HCT116 (cell line): Measurements from ENCODE around the gene WNK1. TPM values are rescaled to one million over a fixed set of nuclear protein-coding genes. Genes with fewer than 3 reads are reported as not detected.

Experiments used
- ATAC-seq: fragments of 200-7000 bp; cut with Tn5 transposase; 2 replicates; pipeline ENCODE4 v1.9.1; 2020; ENCODE audit warnings: mild to moderate bottlenecking, moderate library complexity
- BruUV-seq: library from RNA; stranded (reverse); fragments of 400-500 nt; replicated peaks from 2 replicates; lab custom pipeline; 2021; lab: Mats Ljungman, UMichigan
- CTCF ChIA-PET: fragments of 300-600 bp; sonication (Branson Sonifier 250); formaldehyde crosslinking; loops from one replicate; lab custom pipeline; 2021; ENCODE audit warnings: antibody characterized with exemption; lab: Charles Lee
- POLR2A ChIA-PET: fragments of 300-600, 350-600 bp; sonication (Branson Sonifier 250); formaldehyde crosslinking; loops from one replicate; lab custom pipeline; 2021; ENCODE audit warnings: antibody characterized with exemption; lab: Charles Lee
- RAD21 ChIA-PET, 2 experiments: fragments of 300-600 bp; sonication (Branson Sonifier 250); formaldehyde crosslinking; loops; one replicate each; lab custom pipeline; 2023; ENCODE audit warnings: low total read pairs in 2 of 2; ENCODE audit not compliant: uncharacterized antibody in 2 of 2, unreplicated experiment in 2 of 2, low non-redundant PET in 1 of 2; lab: Charles Lee
- DNase-seq: peaks from one replicate; pipeline ENCODE4 v3.0.0-alpha.2; 2010; ENCODE audit warnings: low read depth, low spot score
- H2AFZ ChIP-seq: fragments of 200-600 bp; shearing (Covaris generic), sonication (generic); 2 replicates; pipeline ENCODE4 v1.6.1; 2017; ENCODE audit warnings: low read depth, mixed run types, mixed read lengths, antibody characterized with exemption, low read length; ENCODE audit not compliant: poor library complexity, severe bottlenecking
- H3K27ac ChIP-seq: 2 replicates; pipeline ENCODE4 v1.5.1; 2012; ENCODE audit warnings: low read depth, low read length
- H3K27me3 ChIP-seq: fragments of 200-600 bp; sonication (generic); 2 replicates; pipeline ENCODE4 v1.6.1; 2016; ENCODE audit warnings: mixed run types, low read length, mixed read lengths; ENCODE audit not compliant: insufficient read depth
- H3K36me3 ChIP-seq, 2 experiments: fragments of 200-500 bp in 1 of 2; fragments of 200-600 bp in 1 of 2; sonication (Bioruptor generic) in 1 of 2; sonication (generic) in 1 of 2; 2 replicates each; pipeline versions ENCODE4 v1.5.1 to v1.6.1; 2014 to 2016; ENCODE audit warnings: low read length in 2 of 2, inconsistent platforms in 1 of 2, mixed read lengths in 1 of 2, mixed run types in 1 of 2; ENCODE audit not compliant: insufficient read depth in 2 of 2, control insufficient read depth in 1 of 2
- H3K4me1 ChIP-seq, 2 experiments: fragments of 200-600 bp in 1 of 2; sonication (generic) in 1 of 2; 2 replicates each; pipeline versions ENCODE4 v1.5.1 to v1.6.1; 2012 to 2017; ENCODE audit warnings: low read length in 2 of 2, inconsistent platforms in 1 of 2, mild to moderate bottlenecking in 1 of 2, mixed read lengths in 1 of 2, mixed run types in 1 of 2, moderate library complexity in 1 of 2; ENCODE audit not compliant: insufficient read depth in 2 of 2, control insufficient read depth in 1 of 2
- H3K4me2 ChIP-seq: fragments of 200-600 bp; sonication (generic); 2 replicates; pipeline ENCODE4 v1.6.1; 2017; ENCODE audit warnings: mixed run types, low read length, mixed read lengths
- H3K4me3 ChIP-seq, 2 experiments: fragments of 200-600 bp in 1 of 2; sonication (generic) in 1 of 2; replicated peaks in 1 of 2; 2 replicates each; pipeline ENCODE4 v1.5.1; 2011 to 2016; ENCODE audit warnings: low read length in 2 of 2, control low read depth in 1 of 2, low read depth in 1 of 2, mild to moderate bottlenecking in 1 of 2, mixed read lengths in 1 of 2, mixed run types in 1 of 2
- H3K79me2 ChIP-seq: fragments of 200-600 bp; sonication (generic); 2 replicates; pipeline ENCODE4 v1.6.1; 2017; ENCODE audit warnings: mild to moderate bottlenecking, mixed run types, low read length, moderate library complexity, mixed read lengths; ENCODE audit not compliant: insufficient read depth
- H3K9ac ChIP-seq: fragments of 200-600 bp; sonication (generic); 2 replicates; pipeline ENCODE4 v1.6.1; 2016; ENCODE audit warnings: low read length, mixed read lengths
- H3K9me2 ChIP-seq: fragments of 200-600 bp; sonication (generic), shearing (Covaris generic); 2 replicates; pipeline ENCODE4 v1.6.1; 2017; ENCODE audit warnings: mixed run types, mild to moderate bottlenecking, moderate library complexity; ENCODE audit not compliant: insufficient read depth
- H3K9me3 ChIP-seq, 2 experiments: fragments of 200-500 bp in 1 of 2; fragments of 200-600 bp in 1 of 2; sonication (Bioruptor generic) in 1 of 2; sonication (generic) in 1 of 2; 2 replicates each; pipeline ENCODE4 v1.6.1; 2014 to 2017; ENCODE audit warnings: low read length in 2 of 2, mixed read lengths in 2 of 2, inconsistent platforms in 1 of 2, low read depth in 1 of 2, mild to moderate bottlenecking in 1 of 2, mixed run types in 1 of 2, moderate library complexity in 1 of 2; ENCODE audit not compliant: control insufficient read depth in 1 of 2, insufficient read depth in 1 of 2
- H4K20me1 ChIP-seq: fragments of 200-600 bp; sonication (generic), shearing (Covaris generic); 2 replicates; pipeline ENCODE4 v1.6.1; 2017; ENCODE audit warnings: mixed run types, mild to moderate bottlenecking, moderate library complexity; ENCODE audit not compliant: insufficient read depth
- CBX3 ChIP-seq: IDR thresholded peaks from 2 replicates; pipeline ENCODE4 v1.6.1; 2012; ENCODE audit warnings: low read depth
- EGR1 ChIP-seq: IDR thresholded peaks from 2 replicates; pipeline ENCODE4 v1.6.1; 2012; ENCODE audit warnings: low read depth
- EZH2 ChIP-seq: fragments of 200-600 bp; sonication (generic); IDR thresholded peaks from 2 replicates; pipeline ENCODE4 v1.6.1; 2017; ENCODE audit warnings: antibody characterized with exemption, mixed run types
- POLR2A ChIP-seq: IDR thresholded peaks from 2 replicates; pipeline ENCODE4 v1.7.0; 2011; ENCODE audit warnings: borderline replicate concordance; ENCODE audit not compliant: insufficient read depth, insufficient read length; ENCODE audit errors: extremely low read depth
- POLR2AphosphoS5 ChIP-seq: IDR thresholded peaks from 2 replicates; pipeline ENCODE4 v1.6.1; 2011; ENCODE audit warnings: mild to moderate bottlenecking, low read depth, low read length, moderate library complexity
- REST ChIP-seq: IDR thresholded peaks from 2 replicates; pipeline ENCODE4 v1.6.1; 2012; ENCODE audit warnings: low read depth
- SIN3A ChIP-seq: IDR thresholded peaks from 2 replicates; pipeline ENCODE4 v1.6.1; 2012; ENCODE audit warnings: low read depth
- SP1 ChIP-seq: IDR thresholded peaks from 2 replicates; pipeline ENCODE4 v1.6.1; 2012; ENCODE audit warnings: low read depth
- SRF ChIP-seq: IDR thresholded peaks from 2 replicates; pipeline ENCODE4 v1.6.1; 2012; ENCODE audit warnings: low read depth
- TCF7L2 ChIP-seq: IDR thresholded peaks from 2 replicates; pipeline ENCODE4 v1.7.0; 2011; ENCODE audit warnings: borderline replicate concordance, inconsistent platforms; ENCODE audit not compliant: insufficient read depth, insufficient read length; ENCODE audit errors: extremely low read depth
- intact Hi-C: fragments of 100-400 bp; cut with micrococcal nuclease; formaldehyde crosslinking; loops from 2 replicates; pipeline ENCODE4 v1.10.0; 2022
- total RNA-seq: library from RNA; stranded (reverse); gene quantifications from one replicate; pipeline ENCODE4 v1.2.1, GENCODE V29; 2021; ENCODE audit not compliant: unreplicated experiment
- TF ChIP-seq, protein P1 (sequence below): IDR thresholded peaks from 2 replicates; pipeline ENCODE4 v1.6.1; 2011; ENCODE audit warnings: mild to moderate bottlenecking, low read length, moderate library complexity; ENCODE audit not compliant: insufficient replicate concordance; ENCODE audit errors: extremely low read depth
- TF ChIP-seq, protein P2 (sequence below): IDR thresholded peaks from 2 replicates; pipeline ENCODE4 v1.6.1; 2012

Gene WNK1
- total RNA-seq, 1 experiment from 2014 or later = 81.0 TPM

GRCh38 chr12:944211-944610, 191.8 kb downstream of the WNK1 start:
- ChIA-PET RAD21 (no interaction called here), POLR2A (no interaction called here), CTCF (no interaction called here)
- no peaks in the 10 kb centered on the region for H3K27me3 ChIP-seq
- no peaks in the 10 kb centered on the region for H3K9me2 ChIP-seq
- TF ChIP-seq, protein P1, sequence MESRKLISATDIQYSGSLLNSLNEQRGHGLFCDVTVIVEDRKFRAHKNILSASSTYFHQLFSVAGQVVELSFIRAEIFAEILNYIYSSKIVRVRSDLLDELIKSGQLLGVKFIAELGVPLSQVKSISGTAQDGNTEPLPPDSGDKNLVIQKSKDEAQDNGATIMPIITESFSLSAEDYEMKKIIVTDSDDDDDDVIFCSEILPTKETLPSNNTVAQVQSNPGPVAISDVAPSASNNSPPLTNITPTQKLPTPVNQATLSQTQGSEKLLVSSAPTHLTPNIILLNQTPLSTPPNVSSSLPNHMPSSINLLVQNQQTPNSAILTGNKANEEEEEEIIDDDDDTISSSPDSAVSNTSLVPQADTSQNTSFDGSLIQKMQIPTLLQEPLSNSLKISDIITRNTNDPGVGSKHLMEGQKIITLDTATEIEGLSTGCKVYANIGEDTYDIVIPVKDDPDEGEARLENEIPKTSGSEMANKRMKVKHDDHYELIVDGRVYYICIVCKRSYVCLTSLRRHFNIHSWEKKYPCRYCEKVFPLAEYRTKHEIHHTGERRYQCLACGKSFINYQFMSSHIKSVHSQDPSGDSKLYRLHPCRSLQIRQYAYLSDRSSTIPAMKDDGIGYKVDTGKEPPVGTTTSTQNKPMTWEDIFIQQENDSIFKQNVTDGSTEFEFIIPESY = no peak
- H3K36me3 ChIP-seq = peaks cover 0 to 13% of the 10 kb centered on the region in 2 experiments; a peak in 3 of 4 replicates
- ATAC-seq = no peak
- no peak overlapping the region for H3K4me3 ChIP-seq
- H3K9me3 ChIP-seq = no peaks in the 10 kb centered on the region
- no TSS peak for BruUV-seq
- no peak overlapping the region for H3K4me2 ChIP-seq
- no peak for DNase-seq
- H2AFZ ChIP-seq = no peak overlapping the region
- no peak overlapping the region for H3K9ac ChIP-seq
- H3K4me1 ChIP-seq = peaks cover 5 to 6% of the 10 kb centered on the region in 2 experiments
- H3K79me2 ChIP-seq = peaks cover 76% of the 10 kb centered on the region
- peaks cover 5% of the 10 kb centered on the region; the same call in 1 of the 2 replicates for H4K20me1 ChIP-seq
- H3K27ac ChIP-seq = no peak overlapping the region
- intact Hi-C loops = no loop called here

GRCh38 chr12:946212-946611, 193.8 kb downstream of the WNK1 start:
- ChIA-PET POLR2A (no interaction called here), CTCF (no interaction called here)
- Histone ChIP-seq H3K9ac (no peak overlapping the region), H4K20me1 (no peaks in the 10 kb centered on the region), H3K36me3 (peaks cover 0 to 13% of the 10 kb centered on the region in 2 experiments; a peak in 2 of 4 replicates), H3K4me3 (no peak overlapping the region), H3K4me1 (peaks cover 5 to 9% of the 10 kb centered on the region in 2 experiments), H3K9me3 (no peaks in the 10 kb centered on the region)
- no peak for TF ChIP-seq SP1
- TF ChIP-seq CBX3 = no peak
- no peak for TF ChIP-seq EZH2
- TF ChIP-seq, protein P1 = no peak
- TF ChIP-seq SIN3A = no peak
- no peak for TF ChIP-seq REST
- no peak for TF ChIP-seq EGR1
- TF ChIP-seq SRF = no peak
- no peak for TF ChIP-seq TCF7L2
- TF ChIP-seq POLR2A = no peak
- no peak for TF ChIP-seq POLR2AphosphoS5
- TF ChIP-seq, protein P2, sequence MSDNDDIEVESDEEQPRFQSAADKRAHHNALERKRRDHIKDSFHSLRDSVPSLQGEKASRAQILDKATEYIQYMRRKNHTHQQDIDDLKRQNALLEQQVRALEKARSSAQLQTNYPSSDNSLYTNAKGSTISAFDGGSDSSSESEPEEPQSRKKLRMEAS = no peak
- TF ChIP-seq, all 23 proteins: peak for 0
- BruUV-seq = no TSS peak
- DNase-seq (no peak), ATAC-seq (no peak)
- Histone ChIP-seq H2AFZ (no peak overlapping the region), H3K9me2 (no peaks in the 10 kb centered on the region), H3K27me3 (no peaks in the 10 kb centered on the region), H3K27ac (no peak overlapping the region), H3K4me2 (no peak overlapping the region), H3K79me2 (peaks cover 62% of the 10 kb centered on the region)
- RAD21 ChIA-PET = no interaction called here
- intact Hi-C loops = loop anchor here (5.0 kb wide), 1 partner anchor 636 kb away; no protein-coding TSS in a partner anchor
